ENCODE measurements around the gene CITED1.
A peak's percentile ranks its signal among the peaks of the same experiment; 100 is the strongest.

CITED1 gene

GRCh38 chrX:72308566-72309296 lies 3.0 kb upstream of the CITED1 start:
- DNase-seq = peak; percentile 4

DNA sequence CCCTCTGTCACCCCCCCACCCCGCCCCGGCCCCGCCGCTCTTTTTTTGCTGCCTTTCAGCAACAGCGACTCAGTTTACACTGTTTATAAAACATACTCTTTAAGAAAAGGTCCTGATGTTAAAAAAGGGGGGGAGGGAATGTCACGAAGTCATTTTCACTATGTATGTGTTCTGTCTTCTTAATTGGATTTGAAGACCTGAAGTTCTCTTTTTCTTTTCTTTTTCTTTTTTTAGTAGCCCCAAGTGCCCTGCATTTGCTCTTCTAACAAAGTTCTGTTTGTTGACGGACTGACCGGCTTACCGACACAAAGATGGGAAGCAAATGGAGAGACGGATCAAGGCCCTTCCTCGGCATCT lies 2.5 kb upstream of the CITED1 start:
- DNase-seq = no peak

GRCh38 chrX:72307646-72308051 lies 1.9 kb upstream of the CITED1 start:
- DNase-seq = no peak

GRCh38 chrX:72306851-72307645 lies 1.3 kb upstream of the CITED1 start:
- peak; percentile 27 for DNase-seq

- no peak for DNase-seq
Observed at GRCh38 chrX:72306085-72306801, 529 bp upstream of the CITED1 start.

- DNase-seq = no peak
Observed at GRCh38 chrX:72304877-72305276, 837 bp downstream of the CITED1 start.

DNA sequence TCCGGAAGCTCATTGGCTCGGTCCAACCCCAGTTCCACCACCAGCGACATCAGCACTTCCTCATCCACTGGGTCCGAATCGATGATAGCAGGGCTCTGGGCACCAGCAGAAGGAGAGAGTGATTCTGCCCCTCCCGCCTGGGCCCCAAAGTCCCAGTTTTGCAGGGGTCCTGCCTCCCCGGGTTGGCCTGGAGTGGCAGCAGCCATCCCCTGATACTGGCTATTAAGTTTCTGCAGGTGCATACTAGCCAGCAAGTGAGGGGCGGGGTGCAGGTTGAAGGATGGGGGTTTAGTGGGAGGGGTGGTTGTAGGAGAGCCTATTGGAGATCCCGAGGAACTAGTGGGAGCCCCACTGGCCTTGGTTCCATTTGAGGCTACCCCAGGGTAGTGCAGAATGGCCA lies 3.9 kb downstream of the CITED1 start:
- DNase-seq = no peak

DNA sequence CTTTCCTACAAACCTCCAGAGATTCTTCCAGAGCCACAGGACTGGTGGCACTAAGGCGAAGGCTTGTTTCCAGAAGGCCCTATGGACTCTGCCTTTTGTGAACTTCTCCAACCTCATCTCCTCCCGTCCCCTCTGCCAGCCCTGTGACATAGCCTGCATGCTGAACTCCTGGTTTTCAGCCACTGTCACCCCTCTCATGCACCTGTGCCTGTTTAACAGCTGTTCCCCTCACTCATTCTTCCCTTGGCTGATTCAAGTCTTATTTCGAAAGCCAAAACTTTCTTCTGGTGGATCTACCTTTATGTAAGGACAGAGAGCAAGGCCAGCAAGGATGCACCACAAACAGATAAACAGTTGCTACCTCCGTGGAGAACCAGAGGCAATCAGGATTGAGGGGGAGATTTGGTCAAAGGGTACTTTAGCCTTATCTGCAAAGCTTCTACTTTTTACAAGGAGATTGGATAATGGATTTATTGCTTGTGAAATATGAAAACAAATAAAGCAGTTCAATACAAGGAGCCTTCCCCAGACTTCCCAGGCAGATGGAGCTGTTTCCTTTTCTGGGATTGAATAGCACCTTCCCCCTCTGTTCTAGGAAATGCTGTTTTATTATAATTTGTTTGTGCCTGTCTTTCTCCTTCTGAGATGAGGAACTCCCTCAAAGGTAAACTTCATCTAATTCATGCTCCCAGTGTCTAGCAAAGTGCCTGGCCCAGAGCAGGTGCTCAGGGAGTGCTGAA lies 5.7 kb downstream of the CITED1 start:
- DNase-seq = no peak

- DNase-seq = no peak
Observed at GRCh38 chrX:72297953-72298730, 7.6 kb downstream of the CITED1 start.

GRCh38 chrX:72296991-72297390 lies 8.7 kb downstream of the CITED1 start:
- DNase-seq = no peak

DNA sequence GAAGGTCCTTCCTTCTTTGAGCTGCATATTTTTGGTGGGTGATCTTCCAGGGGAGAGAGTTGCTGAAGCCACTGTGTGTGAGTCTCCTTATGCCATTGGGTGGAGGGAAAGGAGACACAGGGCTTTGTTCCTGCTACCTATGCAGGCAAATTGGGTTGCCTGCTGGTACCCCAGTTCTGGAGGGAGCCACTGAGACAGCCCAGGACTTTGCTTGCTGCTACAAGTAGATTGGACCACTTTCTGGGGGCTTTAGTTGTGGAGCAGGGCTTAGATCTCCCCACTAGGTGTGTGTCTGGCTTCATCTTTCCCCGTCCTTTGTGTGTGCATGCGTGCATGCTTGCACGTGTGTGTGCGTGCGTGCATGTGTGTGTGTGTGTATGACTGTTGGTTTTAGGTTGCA lies 10.0 kb downstream of the CITED1 start:
- DNase-seq = no peak

GRCh38 chrX:72294497-72294896 lies 11.2 kb downstream of the CITED1 start:
- no peak for DNase-seq

GRCh38 chrX:72282302-72282701 lies 23.4 kb downstream of the CITED1 start:
- DNase-seq = no peak

DNA sequence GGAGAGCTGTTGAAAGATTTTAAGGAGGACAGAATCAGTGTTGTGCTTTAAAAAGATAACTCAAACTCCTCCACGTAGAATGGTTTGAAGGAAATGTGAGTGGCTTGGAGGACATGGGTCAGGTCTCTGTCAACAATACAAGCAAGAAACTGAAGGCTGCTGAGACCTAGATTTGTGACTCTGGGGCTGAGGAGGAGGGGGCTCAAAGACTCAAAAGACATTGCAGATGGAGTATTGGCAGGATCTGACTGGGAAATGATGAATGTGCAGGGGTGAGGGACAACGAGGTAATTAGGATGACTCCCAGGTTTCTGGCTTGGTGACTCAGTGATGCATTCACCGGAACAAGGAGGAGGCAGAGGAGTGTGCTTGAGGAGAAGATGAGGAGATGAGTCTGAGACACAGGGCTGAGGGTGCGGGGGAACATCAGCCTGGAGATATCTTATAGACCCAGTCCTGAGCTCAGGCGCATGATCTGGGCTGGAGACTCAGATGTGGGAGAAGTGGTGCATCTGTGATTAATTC lies 25.3 kb downstream of the CITED1 start:
- no peak for DNase-seq

GRCh38 chrX:72276478-72276953 lies 29.2 kb downstream of the CITED1 start:
- no peak for DNase-seq

- DNase-seq = no peak
Observed at GRCh38 chrX:72274526-72274925, 31.2 kb downstream of the CITED1 start.

GRCh38 chrX:72273718-72274117 lies 32.0 kb downstream of the CITED1 start:
- DNase-seq = peak; percentile 7

DNA sequence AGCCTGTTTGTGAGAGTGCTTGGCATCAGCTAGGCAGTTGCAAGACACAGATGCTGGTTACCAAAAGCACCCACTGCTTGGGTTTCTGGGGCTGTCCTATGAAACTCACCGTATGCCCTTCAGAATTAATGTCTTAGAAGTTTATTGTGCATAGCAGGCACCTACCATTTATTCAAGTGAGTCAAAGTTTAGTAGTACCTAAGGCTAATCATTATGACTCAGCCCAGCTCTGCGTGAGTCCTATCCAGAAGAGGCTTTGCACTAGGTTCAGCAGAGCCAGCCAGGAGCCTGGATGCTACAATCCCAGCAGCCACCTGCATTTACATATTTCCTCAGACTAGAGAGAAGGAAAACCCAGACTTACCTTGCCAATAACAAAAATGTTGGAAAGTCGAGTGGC lies 32.8 kb downstream of the CITED1 start:
- no peak for DNase-seq

- no peak for DNase-seq
Observed at GRCh38 chrX:72271812-72272211, 33.9 kb downstream of the CITED1 start.

DNA sequence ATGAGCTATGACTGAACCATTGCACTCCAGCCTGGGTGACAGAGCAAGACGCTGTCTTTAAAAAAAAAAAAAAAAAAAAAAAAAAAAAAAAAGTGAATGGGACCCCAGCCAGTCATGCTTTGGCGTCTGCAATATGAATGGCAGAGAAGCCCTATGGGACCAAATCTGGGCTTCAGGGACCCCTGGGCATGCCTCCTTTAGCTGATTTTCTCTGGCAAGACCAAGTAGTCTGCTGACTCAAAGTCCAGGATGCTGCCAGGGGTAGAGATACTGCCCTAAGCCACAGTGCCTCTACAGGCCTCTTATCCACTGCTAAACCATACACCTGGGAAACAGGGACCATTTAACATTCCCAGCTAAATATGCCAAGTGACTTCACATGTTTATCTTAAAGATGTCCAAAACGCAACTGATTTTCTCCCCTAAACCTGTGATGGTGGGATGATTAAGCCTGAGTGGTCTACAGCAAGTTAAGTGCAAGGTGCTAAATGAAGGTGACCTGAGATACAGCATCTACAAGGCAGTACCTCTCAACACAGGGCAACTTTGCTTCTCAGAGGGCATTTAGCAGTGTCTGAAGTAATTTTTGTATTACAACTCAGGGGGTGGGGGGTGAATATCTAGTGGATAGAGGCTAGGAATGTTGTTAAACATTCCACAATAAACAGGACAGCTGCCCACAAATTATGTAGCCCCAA lies 34.5 kb downstream of the CITED1 start:
- no peak for DNase-seq

DNA sequence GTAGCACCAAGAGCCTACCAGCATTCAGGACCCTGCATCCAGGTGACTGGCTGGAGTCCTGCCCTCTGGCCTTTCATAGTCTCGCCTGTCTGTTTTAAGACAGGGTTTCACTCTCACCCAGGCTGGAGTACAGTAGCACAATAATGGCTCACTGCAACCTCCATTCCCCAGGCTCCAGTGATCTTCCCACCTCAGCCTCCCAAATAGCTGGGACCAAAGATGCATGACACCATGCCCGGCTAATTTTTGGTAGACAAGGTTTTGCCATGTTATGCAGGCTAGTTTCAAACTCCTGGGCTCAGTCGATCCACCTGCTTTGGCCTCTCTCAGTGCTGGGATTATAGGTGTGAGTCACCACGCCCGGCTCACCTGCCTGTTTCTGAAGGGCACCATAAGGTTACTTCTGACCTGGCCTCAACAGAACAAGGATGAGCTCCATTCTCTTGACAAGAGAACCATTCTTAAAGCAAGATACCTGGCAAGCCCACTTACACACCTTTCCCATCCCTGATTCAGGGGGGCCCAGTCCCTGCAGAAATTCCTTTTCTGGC lies 35.3 kb downstream of the CITED1 start:
- no peak for DNase-seq
